Measurements from ENCODE around the gene IL16. TPM values are rescaled to one million over a fixed set of nuclear protein-coding genes. Genes with fewer than 3 reads are reported as not detected.

The IL16 gene
- total and polyA plus RNA-seq, 2 experiments from 2014 or later: 0.32 to 0.53 TPM

GRCh38 chr15:81323944-81324881, 127.5 kb downstream of the IL16 start, which contains the start of gene STARD5:
Gene STARD5, minus strand, starts transcription at chr15:81324141. Its CDS starts 42 bp downstream, at chr15:81324099.
- H3K27me3 ChIP-seq (replicated peaks; ENCODE audit: insufficient read depth): no peaks in the 10 kb centered on the region
- in situ Hi-C loops (cut with MboI): no loop called here
- H3F3A ChIP-seq (ENCODE audit: insufficient read depth): peaks cover 37% of the 10 kb centered on the region
- peak within 1 kb of the TSS; percentile 98 for H2AFZ ChIP-seq
- peaks cover 44% of the 10 kb centered on the region for H3K4me1 ChIP-seq (ENCODE audit: insufficient read depth)
- H3K27ac ChIP-seq: peak within 1 kb of the TSS; percentile 19; the same call in 1 of the 2 replicates
- no peaks in the 10 kb centered on the region for H3K9me3 ChIP-seq (ENCODE audit: low read depth)
- peak within 1 kb of the TSS; percentile 89 for H3K9ac ChIP-seq
- H3K79me2 ChIP-seq (ENCODE audit: insufficient read depth): peaks cover 20% of the 10 kb centered on the region
- peak within 1 kb of the TSS; percentile 97 for H3K4me2 ChIP-seq (ENCODE audit: unreplicated experiment)
- peak within 1 kb of the TSS; percentile 88 for H3K4me3 ChIP-seq
- WGBS, 2 experiments (ENCODE audit: low coverage in 1 of 2, low lambda C conversion rate in 2 of 2, missing lambda C conversion rate in 2 of 2): 2 to 3% methylated on average over 48 to 65 of the region's 67 CpGs
- H3K36me3 ChIP-seq (ENCODE audit: low read depth): peaks cover 16% of the 10 kb centered on the region; the same call in 1 of the 2 replicates
- H3K9me2 ChIP-seq (ENCODE audit: insufficient read depth): no peaks in the 10 kb centered on the region
- no peaks in the 10 kb centered on the region for H4K20me1 ChIP-seq (ENCODE audit: insufficient read depth)
- DNase-seq: peak; percentile 100
- TF ChIP-seq EZH2phosphoT487 (IDR thresholded peaks at IDR 0.05; ENCODE audit: insufficient read depth, low read depth) (no peak), EZH2 (IDR thresholded peaks at IDR 0.05; ENCODE audit: insufficient read depth, poor library complexity, severe bottlenecking) (no peak)

- DNase-seq: peak; percentile 57
Measured at GRCh38 chr15:81326466-81327212, 130.0 kb downstream of the IL16 start.

GRCh38 chr15:81327516-81327915, 130.8 kb downstream of the IL16 start:
- H3K9me2 ChIP-seq (ENCODE audit: insufficient read depth): no peaks in the 10 kb centered on the region
- H4K20me1 ChIP-seq (ENCODE audit: insufficient read depth): no peaks in the 10 kb centered on the region
- H3K9ac ChIP-seq: peak overlapping the region; percentile 15; the same call in 1 of the 2 replicates
- 18 to 30% methylated on average over 3 of the region's 3 CpGs for WGBS, 2 experiments (ENCODE audit: low coverage in 1 of 2, low lambda C conversion rate in 2 of 2, missing lambda C conversion rate in 2 of 2)
- H3K4me3 ChIP-seq: peak overlapping the region; percentile 35
- H3K9me3 ChIP-seq (ENCODE audit: low read depth): no peaks in the 10 kb centered on the region
- in situ Hi-C loops (cut with MboI): no loop called here
- H3K4me2 ChIP-seq (ENCODE audit: unreplicated experiment): peak overlapping the region; percentile 51
- no peaks in the 10 kb centered on the region for H3K36me3 ChIP-seq (ENCODE audit: low read depth)
- no peak overlapping the region for H2AFZ ChIP-seq
- H3K27ac ChIP-seq: peak overlapping the region; percentile 68
- H3K27me3 ChIP-seq (replicated peaks; ENCODE audit: insufficient read depth): no peaks in the 10 kb centered on the region
- TF ChIP-seq EZH2phosphoT487 (IDR thresholded peaks at IDR 0.05; ENCODE audit: insufficient read depth, low read depth): no peak
- TF ChIP-seq EZH2 (IDR thresholded peaks at IDR 0.05; ENCODE audit: insufficient read depth, poor library complexity, severe bottlenecking): no peak
- H3F3A ChIP-seq (ENCODE audit: insufficient read depth): peaks cover 37% of the 10 kb centered on the region
- peaks cover 46% of the 10 kb centered on the region for H3K4me1 ChIP-seq (ENCODE audit: insufficient read depth)
- peaks cover 13% of the 10 kb centered on the region for H3K79me2 ChIP-seq (ENCODE audit: insufficient read depth)
- DNase-seq: peak; percentile 89

More at GRCh38 chr15:81326466-81327212, 130.0 kb downstream of the IL16 start:
- WGBS, 2 experiments (ENCODE audit: low coverage in 1 of 2, low lambda C conversion rate in 2 of 2, missing lambda C conversion rate in 2 of 2): 84 to 87% methylated on average over 7 of the region's 7 CpGs
- Histone ChIP-seq H3F3A (ENCODE audit: insufficient read depth) (peaks cover 37% of the 10 kb centered on the region), H4K20me1 (ENCODE audit: insufficient read depth) (no peaks in the 10 kb centered on the region), H3K9ac (peak overlapping the region; percentile 12; the same call in 1 of the 2 replicates), H3K4me3 (peak overlapping the region; percentile 35; the same call in 1 of the 2 replicates), H3K9me2 (ENCODE audit: insufficient read depth) (no peaks in the 10 kb centered on the region), H3K27ac (peak overlapping the region; percentile 68), H3K4me1 (ENCODE audit: insufficient read depth) (peaks cover 50% of the 10 kb centered on the region), H3K4me2 (ENCODE audit: unreplicated experiment) (peak overlapping the region; percentile 51), H3K79me2 (ENCODE audit: insufficient read depth) (peaks cover 20% of the 10 kb centered on the region), H2AFZ (no peak overlapping the region), H3K9me3 (ENCODE audit: low read depth) (no peaks in the 10 kb centered on the region), H3K27me3 (replicated peaks; ENCODE audit: insufficient read depth) (no peaks in the 10 kb centered on the region), H3K36me3 (ENCODE audit: low read depth) (no peaks in the 10 kb centered on the region; the same call in 1 of the 2 replicates)
- in situ Hi-C loops (cut with MboI): no loop called here
- TF ChIP-seq EZH2 (IDR thresholded peaks at IDR 0.05; ENCODE audit: insufficient read depth, poor library complexity, severe bottlenecking) (no peak), EZH2phosphoT487 (IDR thresholded peaks at IDR 0.05; ENCODE audit: insufficient read depth, low read depth) (no peak)

GRCh38 chr15:81329446-81329845, 132.8 kb downstream of the IL16 start:
- H3K27me3 ChIP-seq (replicated peaks; ENCODE audit: insufficient read depth): no peaks in the 10 kb centered on the region
- TF ChIP-seq EZH2 (IDR thresholded peaks at IDR 0.05; ENCODE audit: insufficient read depth, poor library complexity, severe bottlenecking) (no peak), EZH2phosphoT487 (IDR thresholded peaks at IDR 0.05; ENCODE audit: insufficient read depth, low read depth) (no peak)
- in situ Hi-C loops (cut with MboI): no loop called here

More at GRCh38 chr15:81329446-81329845, 132.8 kb downstream of the IL16 start:
- H3K9ac ChIP-seq: no peak overlapping the region
- no peak overlapping the region for H3K4me2 ChIP-seq (ENCODE audit: unreplicated experiment)
- 92 to 95% methylated on average over 2 of the region's 2 CpGs for WGBS, 2 experiments (ENCODE audit: low coverage in 1 of 2, low lambda C conversion rate in 2 of 2, missing lambda C conversion rate in 2 of 2)
- H3K4me1 ChIP-seq (ENCODE audit: insufficient read depth): peaks cover 41% of the 10 kb centered on the region
- H3F3A ChIP-seq (ENCODE audit: insufficient read depth): peaks cover 37% of the 10 kb centered on the region
- H4K20me1 ChIP-seq (ENCODE audit: insufficient read depth): no peaks in the 10 kb centered on the region
- no peak overlapping the region for H3K4me3 ChIP-seq
- no peaks in the 10 kb centered on the region for H3K9me2 ChIP-seq (ENCODE audit: insufficient read depth)
- H3K9me3 ChIP-seq (ENCODE audit: low read depth): no peaks in the 10 kb centered on the region
- no peak for DNase-seq
- no peaks in the 10 kb centered on the region for H3K36me3 ChIP-seq (ENCODE audit: low read depth)
- no peak overlapping the region for H2AFZ ChIP-seq
- no peaks in the 10 kb centered on the region for H3K79me2 ChIP-seq (ENCODE audit: insufficient read depth)
- H3K27ac ChIP-seq: no peak overlapping the region
